OCI-LY3 (cell line): ENCODE results near the gene CEP20.

Experiments used
- CTCF ChIP-seq: fragments of 200-600, 300-600 bp; sonication (generic); IDR thresholded peaks from 2 replicates; pipeline ENCODE4 v1.5.1; 2014; ENCODE audit warnings: antibody characterized with exemption, low read length, low read depth
- EZH2phosphoT487 ChIP-seq: fragments of 200-600 bp; shearing (Covaris generic); IDR thresholded peaks from 2 replicates; pipeline ENCODE4 v1.6.1; 2018; ENCODE audit warnings: antibody characterized with exemption, mixed run types, low read depth

- TF ChIP-seq CTCF: no peak
- no peak for TF ChIP-seq EZH2phosphoT487
Observed at GRCh38 chr16:15830832-15831451, 57.5 kb downstream of the CEP20 start.
